T-helper 22 cell (primary cell): ENCODE measurements around the gene ARHGAP24.

Experiments used
- DNase-seq: peaks from one replicate; pipeline ENCODE4 v3.0.0-alpha.2; 2020; ENCODE audit warnings: low read depth

ARHGAP24 gene

GRCh38 chr4:85474818-85475630 lies at the start of gene ARHGAP24:
ARHGAP24 (plus strand) TSS chr4:85475150.
- no peak for DNase-seq

- no peak for DNase-seq
Measured at GRCh38 chr4:85426366-85426765, 48.6 kb upstream of the ARHGAP24 start.

- no peak for DNase-seq
Measured at GRCh38 chr4:85427123-85427522, 47.8 kb upstream of the ARHGAP24 start.

GRCh38 chr4:85430226-85430625 lies 44.7 kb upstream of the ARHGAP24 start:
- no peak for DNase-seq

GRCh38 chr4:85430697-85431096 lies 44.3 kb upstream of the ARHGAP24 start:
- no peak for DNase-seq

GRCh38 chr4:85431156-85431555 lies 43.8 kb upstream of the ARHGAP24 start:
- DNase-seq: no peak

- DNase-seq: no peak
Measured at GRCh38 chr4:85431881-85432485, 43.0 kb upstream of the ARHGAP24 start.

GRCh38 chr4:85445050-85445639 lies 29.8 kb upstream of the ARHGAP24 start:
- DNase-seq: no peak

- no peak for DNase-seq
Measured at GRCh38 chr4:85446141-85446861, 28.6 kb upstream of the ARHGAP24 start.

- no peak for DNase-seq
Measured at GRCh38 chr4:85448906-85449890, 25.8 kb upstream of the ARHGAP24 start.

- DNase-seq: no peak
Measured at GRCh38 chr4:85452058-85452731, 22.8 kb upstream of the ARHGAP24 start.

- no peak for DNase-seq
Measured at GRCh38 chr4:85455942-85456341, 19.0 kb upstream of the ARHGAP24 start.

GRCh38 chr4:85457752-85458467 lies 17.0 kb upstream of the ARHGAP24 start:
- no peak for DNase-seq

- DNase-seq: no peak
Measured at GRCh38 chr4:85459736-85460135, 15.2 kb upstream of the ARHGAP24 start.

- DNase-seq: no peak
Measured at GRCh38 chr4:85474356-85474755, 594 bp upstream of the ARHGAP24 start.

GRCh38 chr4:85475631-85476233 lies 782 bp downstream of the ARHGAP24 start:
- no peak for DNase-seq

- no peak for DNase-seq
Measured at GRCh38 chr4:85476381-85476780, 1.4 kb downstream of the ARHGAP24 start.

- no peak for DNase-seq
Measured at GRCh38 chr4:85477534-85477933, 2.6 kb downstream of the ARHGAP24 start.

GRCh38 chr4:85478576-85478975 lies 3.6 kb downstream of the ARHGAP24 start:
- no peak for DNase-seq
